Esophagus squamous epithelium (tissue), 5 donors: Measurements from ENCODE around the gene UMODL1. TPM values are rescaled to one million over a fixed set of nuclear protein-coding genes. Genes with fewer than 3 reads are reported as not detected.

Source experiments
- DNase-seq: peaks from one replicate; lab custom pipeline; 2025; lab: John Stamatoyannopoulos, UW
- H3K27ac ChIP-seq, 4 donors: fragments of 200-600 bp; sonication (generic); one replicate each; pipeline ENCODE4 v1.5.1; 2016 to 2019; ENCODE audit warnings: mild to moderate bottlenecking in 1 of 4
- H3K27me3 ChIP-seq, 4 donors: fragments of 200-600 bp; sonication (generic); 1 replicate in 3 of 4; 2 replicates in 1 of 4; pipeline versions ENCODE4 v1.5.1 to v1.6.0; 2017 to 2021; ENCODE audit warnings: antibody characterized with exemption in 1 of 4
- H3K36me3 ChIP-seq, 3 donors: fragments of 200-600 bp; sonication (generic); one replicate each; pipeline ENCODE4 v1.5.1; 2016 to 2019
- H3K4me1 ChIP-seq, 3 donors: fragments of 200-600 bp; sonication (generic); one replicate each; pipeline ENCODE4 v1.5.1; 2017 to 2019
- H3K4me3 ChIP-seq, 4 donors: fragments of 200-600 bp; sonication (generic); 1 replicate in 3 of 4; 2 replicates in 1 of 4; pipeline ENCODE4 v1.5.1; 2016 to 2019; ENCODE audit warnings: mild to moderate bottlenecking in 2 of 4, moderate library complexity in 1 of 4
- H3K9me3 ChIP-seq, 3 donors: fragments of 200-600 bp; sonication (generic); one replicate each; pipeline ENCODE4 v1.5.1; 2016 to 2019
- CTCF ChIP-seq, 6 experiments: fragments of 450-650 bp in 4 of 6; fragments of 200-600 bp in 2 of 6; sonication (generic) in 2 of 6; IDR thresholded peaks; one replicate each; pipeline ENCODE4 v1.5.1; 2016 to 2019; ENCODE audit warnings: antibody characterized with exemption in 6 of 6, mild to moderate bottlenecking in 4 of 6, moderate library complexity in 4 of 6
- POLR2A ChIP-seq, 4 donors: fragments of 450-650 bp; IDR thresholded peaks; one replicate each; pipeline ENCODE4 v1.6.1; 2017; ENCODE audit warnings: antibody characterized with exemption in 4 of 4, mild to moderate bottlenecking in 4 of 4, moderate library complexity in 3 of 4
- WGBS, 2 donors: methylation state at CpG; one replicate each; pipeline ENCODE4 v1.1.5; 2018; 5-methylcytosine and 5-hydroxymethylcytosine counted together
- intact Hi-C: fragments of 100-400 bp; cut with DNase I; formaldehyde crosslinking; loops from one replicate; pipeline ENCODE4 v1.15.0; 2022
- total RNA-seq, 4 donors: library from RNA; depleted of rRNA; stranded (reverse); fragments of >200 nt; gene quantifications; one replicate each; pipeline ENCODE4 v1.1.0, GENCODE V29; 2016
- donor health status: DM: yes; HTN: yes; CAD: no.

The UMODL1 gene
- total RNA-seq, 4 donors from 2014 or later: not detected

DNA sequence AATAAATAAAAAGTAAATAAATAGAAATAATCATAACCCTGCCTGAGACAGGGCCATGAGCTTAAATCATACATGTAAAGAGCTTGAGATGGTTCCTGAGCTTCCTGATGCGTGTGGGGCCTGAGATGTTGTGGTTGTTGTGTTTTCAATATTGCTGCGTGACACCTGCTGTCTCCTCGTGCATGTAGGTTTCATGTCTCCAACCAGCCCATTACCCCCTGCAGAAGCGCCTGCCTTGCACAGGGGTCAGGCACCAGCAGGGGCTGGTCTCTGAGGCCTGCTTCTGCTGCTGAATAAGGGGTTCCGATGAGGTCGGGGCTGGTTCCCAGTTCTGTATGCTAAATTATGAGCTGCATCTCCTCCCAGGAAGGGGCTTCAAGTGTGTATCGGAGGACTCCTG, 15.9 kb downstream of the UMODL1 start:
- Histone ChIP-seq H3K9me3 (no peaks in the 10 kb centered on the region), H3K27me3 (peaks cover 0 to 15% (median 0%) of the 10 kb centered on the region in 4 donors), H3K4me3 (no peak overlapping the region), H3K27ac (no peak overlapping the region), H3K4me1 (peaks cover 0 to 29% (median 0%) of the 10 kb centered on the region in 3 donors), H3K36me3 (no peaks in the 10 kb centered on the region)
- TF ChIP-seq CTCF (IDR thresholded peaks at IDR 0.05) (no peak), POLR2A (IDR thresholded peaks at IDR 0.05) (no peak)
- WGBS, 2 donors: 77 to 86% methylated on average over 5 to 7 of the region's 7 CpGs
- intact Hi-C loops: no loop called here
- no peak for DNase-seq

DNA sequence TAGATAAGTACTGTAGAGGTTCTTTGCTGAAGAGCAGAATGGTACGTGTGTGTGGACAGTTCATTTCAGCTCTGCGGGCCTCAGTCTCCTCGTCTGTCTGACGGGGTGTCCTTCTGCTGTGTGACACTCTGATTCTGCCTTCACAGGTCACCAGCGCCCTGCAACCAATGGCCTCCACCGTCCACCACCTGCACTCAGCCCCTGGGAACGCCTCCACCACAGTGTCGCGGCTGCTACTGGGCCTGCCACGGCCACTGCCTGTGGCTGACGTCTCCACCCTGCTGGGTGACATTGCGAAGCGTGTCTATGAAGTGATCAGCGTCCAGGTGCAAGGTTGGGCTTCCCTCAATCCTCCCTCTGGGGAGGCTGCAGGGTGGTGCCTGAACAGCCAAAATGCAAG, 17.0 kb downstream of the UMODL1 start:
- Histone ChIP-seq H3K27me3 (peaks cover 0 to 24% (median 0%) of the 10 kb centered on the region in 4 donors), H3K36me3 (no peaks in the 10 kb centered on the region), H3K27ac (no peak overlapping the region), H3K9me3 (no peaks in the 10 kb centered on the region), H3K4me3 (no peak overlapping the region), H3K4me1 (peaks cover 0 to 32% (median 0%) of the 10 kb centered on the region in 3 donors)
- WGBS, 2 donors: 94 to 97% methylated on average over 5 to 14 of the region's 14 CpGs
- TF ChIP-seq POLR2A (IDR thresholded peaks at IDR 0.05): no peak
- TF ChIP-seq CTCF (IDR thresholded peaks at IDR 0.05): no peak
- intact Hi-C loops: no loop called here
- no peak for DNase-seq

DNA sequence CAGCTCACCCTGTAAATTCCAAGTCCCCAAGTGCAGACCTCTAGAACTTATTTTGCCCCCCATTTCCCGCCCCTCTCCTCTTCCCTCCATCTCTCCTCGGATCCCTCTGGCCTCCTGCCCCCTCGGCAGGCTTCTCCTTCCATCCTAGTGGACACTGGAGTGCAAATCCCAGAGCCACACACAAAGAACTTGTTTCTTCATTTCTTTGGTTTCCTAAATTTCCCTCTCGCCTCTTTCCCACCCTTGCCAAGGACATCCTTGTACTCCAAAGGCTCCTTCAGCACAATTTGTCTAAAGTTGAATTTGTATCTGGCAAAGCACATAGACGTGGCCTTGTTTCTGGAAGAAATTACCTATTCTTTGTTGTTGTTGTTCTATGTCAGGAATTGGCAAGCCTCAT, 17.5 kb downstream of the UMODL1 start:
- H3K9me3 ChIP-seq: no peaks in the 10 kb centered on the region
- no peak overlapping the region for H3K27ac ChIP-seq
- no peak overlapping the region for H3K4me3 ChIP-seq
- no peak for DNase-seq
- intact Hi-C loops: no loop called here
- 72 to 82% methylated on average over 5 of the region's 5 CpGs for WGBS, 2 donors
- peaks cover 0 to 36% (median 1%) of the 10 kb centered on the region in 3 donors for H3K4me1 ChIP-seq
- H3K36me3 ChIP-seq: no peaks in the 10 kb centered on the region
- peaks cover 0 to 24% (median 0%) of the 10 kb centered on the region in 4 donors for H3K27me3 ChIP-seq
- TF ChIP-seq CTCF (IDR thresholded peaks at IDR 0.05) (no peak), POLR2A (IDR thresholded peaks at IDR 0.05) (no peak)

GRCh38 chr21:42089093-42089631, 18.0 kb downstream of the UMODL1 start:
- DNase-seq: no peak
- 61 to 84% methylated on average over 3 to 5 of the region's 12 CpGs for WGBS, 2 donors
- H3K27me3 ChIP-seq: peaks cover 0 to 26% (median 0%) of the 10 kb centered on the region in 4 donors
- H3K4me1 ChIP-seq: peaks cover 0 to 41% (median 5%) of the 10 kb centered on the region in 3 donors
- H3K9me3 ChIP-seq: no peaks in the 10 kb centered on the region
- H3K27ac ChIP-seq: no peak overlapping the region
- H3K4me3 ChIP-seq: no peak overlapping the region
- H3K36me3 ChIP-seq: no peaks in the 10 kb centered on the region
- TF ChIP-seq POLR2A (IDR thresholded peaks at IDR 0.05) (no peak), CTCF (IDR thresholded peaks at IDR 0.05) (no peak)
- intact Hi-C loops: no loop called here

- H3K36me3 ChIP-seq: no peaks in the 10 kb centered on the region
- H3K27ac ChIP-seq: no peak overlapping the region
- peaks cover 0 to 44% (median 5%) of the 10 kb centered on the region in 3 donors for H3K4me1 ChIP-seq
- H3K4me3 ChIP-seq: no peak overlapping the region
- H3K27me3 ChIP-seq: peaks cover 0 to 26% (median 0%) of the 10 kb centered on the region in 4 donors
- TF ChIP-seq CTCF (IDR thresholded peaks at IDR 0.05) (no peak), POLR2A (IDR thresholded peaks at IDR 0.05) (no peak)
- DNase-seq: no peak
- intact Hi-C loops: no loop called here
- no peaks in the 10 kb centered on the region for H3K9me3 ChIP-seq
- whole genome bisulfite sequencing, 2 donors: 78 to 85% methylated on average over 6 to 7 of the region's 21 CpGs
These were observed 18.7 kb downstream of the UMODL1 start for GRCh38 chr21:42089665-42090310.
